Upper lobe of left lung (tissue), 6 donors: ENCODE results near the gene TPRN. TPM values are rescaled to one million over a fixed set of nuclear protein-coding genes. Genes with fewer than 3 reads are reported as not detected.

Source experiments
- ATAC-seq, 2 donors: fragments of 200-7000 bp; cut with Tn5 transposase; one replicate each; pipeline ENCODE4 v1.9.1; 2022; ENCODE audit warnings: mild to moderate bottlenecking in 2 of 2, moderate library complexity in 2 of 2; ENCODE audit not compliant: low FRiP score in 2 of 2
- DNase-seq, 2 donors: peaks; one replicate each; pipeline ENCODE4 v3.0.0-alpha.2; 2019 to 2020
- H3K27ac ChIP-seq, 4 donors: fragments of 200-600 bp; sonication (generic); one replicate each; pipeline ENCODE4 v1.5.1; 2016 to 2019
- H3K27me3 ChIP-seq, 4 donors: fragments of 200-600 bp; sonication (generic); one replicate each; pipeline ENCODE4 v1.5.1; 2017 to 2019
- H3K36me3 ChIP-seq, 4 donors: fragments of 200-600 bp; sonication (generic); one replicate each; pipeline ENCODE4 v1.5.1; 2016 to 2019
- H3K4me1 ChIP-seq, 4 donors: fragments of 200-600 bp; sonication (generic); one replicate each; pipeline ENCODE4 v1.5.1; 2018 to 2019
- H3K4me3 ChIP-seq, 4 donors: fragments of 200-600 bp; sonication (generic); one replicate each; pipeline ENCODE4 v1.5.1; 2017 to 2019; ENCODE audit warnings: mild to moderate bottlenecking in 2 of 4, moderate library complexity in 1 of 4
- H3K9me3 ChIP-seq, 4 donors: fragments of 200-600 bp; sonication (generic); one replicate each; pipeline ENCODE4 v1.5.1; 2018 to 2019
- EP300 ChIP-seq, 4 donors: sonication (generic); formaldehyde crosslinking; IDR thresholded peaks; one replicate each; pipeline ENCODE4 v1.5.1; 2017; ENCODE audit warnings: antibody characterized with exemption in 4 of 4, control low read depth in 2 of 4
- POLR2A ChIP-seq, 4 donors: fragments of 450-650 bp; IDR thresholded peaks; one replicate each; pipeline ENCODE4 v1.5.1; 2016 to 2017; ENCODE audit warnings: antibody characterized with exemption in 4 of 4, mild to moderate bottlenecking in 2 of 4
- POLR2AphosphoS5 ChIP-seq, 2 donors: sonication (generic); formaldehyde crosslinking; IDR thresholded peaks; one replicate each; pipeline ENCODE4 v1.5.1; 2017; ENCODE audit warnings: antibody characterized with exemption in 2 of 2
- WGBS, 2 donors: methylation state at CpG; one replicate each; pipeline ENCODE4 v1.1.5; 2017 to 2018; 5-methylcytosine and 5-hydroxymethylcytosine counted together
- total RNA-seq, 6 donors: library from RNA; depleted of rRNA in 4 of 6; stranded (reverse); fragments of >200 nt in 4 of 6; gene quantifications; one replicate each; pipeline versions ENCODE4 v1.1.0 to v1.2.1, GENCODE V29; 2016 to 2021
- TF ChIP-seq, protein P1 (sequence below), 6 experiments: fragments of 450-650 bp in 4 of 6; fragments of 200-600 bp in 2 of 6; sonication (generic) in 2 of 6; IDR thresholded peaks; one replicate each; pipeline ENCODE4 v1.5.1; 2016 to 2019; ENCODE audit warnings: antibody characterized with exemption in 6 of 6
- donor health status: DM: no; HTN: no; CAD: no; lungs with moderate emphysema.
- donor health status: DM: no; HTN: yes; CAD: no; lungs with severe emphysema.

The TPRN gene
- total RNA-seq, 6 donors from 2014 or later: 18.9 to 33.1 (median 27.1) TPM

DNA sequence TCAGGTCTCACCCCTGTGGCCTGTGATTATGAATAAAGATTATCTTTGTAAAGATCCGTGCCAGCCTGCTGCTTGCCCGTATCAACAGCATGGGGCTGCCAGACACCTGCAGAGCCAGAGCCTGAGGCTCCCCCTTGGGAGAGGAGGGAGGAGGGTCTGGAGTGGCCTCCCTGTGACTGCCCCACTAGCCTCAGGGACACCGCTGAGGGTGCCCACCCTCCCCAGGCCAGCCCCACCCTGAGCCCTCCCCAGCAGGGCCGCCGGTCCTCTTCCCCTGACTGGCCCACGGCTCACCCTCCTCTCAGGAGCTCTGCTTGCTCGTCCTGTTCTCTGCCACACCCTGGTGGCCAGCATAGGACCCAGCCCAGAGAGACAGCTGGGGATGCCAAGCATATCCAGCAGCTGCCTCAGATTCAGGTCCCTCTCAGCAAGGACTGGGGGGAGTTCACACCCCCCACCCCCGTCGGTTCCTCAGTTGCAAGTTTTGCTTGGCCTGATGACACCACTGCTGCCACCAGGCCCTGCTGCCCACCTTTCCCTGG lies 10.2 kb downstream of the TPRN start:
- TF ChIP-seq POLR2AphosphoS5 (IDR thresholded peaks at IDR 0.05): no peak
- TF ChIP-seq EP300 (IDR thresholded peaks at IDR 0.05): no peak
- TF ChIP-seq, protein P1, sequence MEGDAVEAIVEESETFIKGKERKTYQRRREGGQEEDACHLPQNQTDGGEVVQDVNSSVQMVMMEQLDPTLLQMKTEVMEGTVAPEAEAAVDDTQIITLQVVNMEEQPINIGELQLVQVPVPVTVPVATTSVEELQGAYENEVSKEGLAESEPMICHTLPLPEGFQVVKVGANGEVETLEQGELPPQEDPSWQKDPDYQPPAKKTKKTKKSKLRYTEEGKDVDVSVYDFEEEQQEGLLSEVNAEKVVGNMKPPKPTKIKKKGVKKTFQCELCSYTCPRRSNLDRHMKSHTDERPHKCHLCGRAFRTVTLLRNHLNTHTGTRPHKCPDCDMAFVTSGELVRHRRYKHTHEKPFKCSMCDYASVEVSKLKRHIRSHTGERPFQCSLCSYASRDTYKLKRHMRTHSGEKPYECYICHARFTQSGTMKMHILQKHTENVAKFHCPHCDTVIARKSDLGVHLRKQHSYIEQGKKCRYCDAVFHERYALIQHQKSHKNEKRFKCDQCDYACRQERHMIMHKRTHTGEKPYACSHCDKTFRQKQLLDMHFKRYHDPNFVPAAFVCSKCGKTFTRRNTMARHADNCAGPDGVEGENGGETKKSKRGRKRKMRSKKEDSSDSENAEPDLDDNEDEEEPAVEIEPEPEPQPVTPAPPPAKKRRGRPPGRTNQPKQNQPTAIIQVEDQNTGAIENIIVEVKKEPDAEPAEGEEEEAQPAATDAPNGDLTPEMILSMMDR (IDR thresholded peaks at IDR 0.05): no peak
- no peak for TF ChIP-seq POLR2A (IDR thresholded peaks at IDR 0.05)
- Histone ChIP-seq H3K36me3 (peaks cover 7 to 50% (median 28%) of the 10 kb centered on the region in 4 donors), H3K9me3 (no peaks in the 10 kb centered on the region), H3K4me3 (no peak overlapping the region), H3K27ac (peak overlapping the region; percentile 90 to 96 (median 94)), H3K27me3 (no peaks in the 10 kb centered on the region), H3K4me1 (peaks cover 35 to 59% (median 50%) of the 10 kb centered on the region in 4 donors)
- DNase-seq: peak in 1 of 2 donors; percentile 47
- WGBS, 2 donors: 76 to 97% methylated on average over 5 to 6 of the region's 9 CpGs
- no peak for ATAC-seq

DNA sequence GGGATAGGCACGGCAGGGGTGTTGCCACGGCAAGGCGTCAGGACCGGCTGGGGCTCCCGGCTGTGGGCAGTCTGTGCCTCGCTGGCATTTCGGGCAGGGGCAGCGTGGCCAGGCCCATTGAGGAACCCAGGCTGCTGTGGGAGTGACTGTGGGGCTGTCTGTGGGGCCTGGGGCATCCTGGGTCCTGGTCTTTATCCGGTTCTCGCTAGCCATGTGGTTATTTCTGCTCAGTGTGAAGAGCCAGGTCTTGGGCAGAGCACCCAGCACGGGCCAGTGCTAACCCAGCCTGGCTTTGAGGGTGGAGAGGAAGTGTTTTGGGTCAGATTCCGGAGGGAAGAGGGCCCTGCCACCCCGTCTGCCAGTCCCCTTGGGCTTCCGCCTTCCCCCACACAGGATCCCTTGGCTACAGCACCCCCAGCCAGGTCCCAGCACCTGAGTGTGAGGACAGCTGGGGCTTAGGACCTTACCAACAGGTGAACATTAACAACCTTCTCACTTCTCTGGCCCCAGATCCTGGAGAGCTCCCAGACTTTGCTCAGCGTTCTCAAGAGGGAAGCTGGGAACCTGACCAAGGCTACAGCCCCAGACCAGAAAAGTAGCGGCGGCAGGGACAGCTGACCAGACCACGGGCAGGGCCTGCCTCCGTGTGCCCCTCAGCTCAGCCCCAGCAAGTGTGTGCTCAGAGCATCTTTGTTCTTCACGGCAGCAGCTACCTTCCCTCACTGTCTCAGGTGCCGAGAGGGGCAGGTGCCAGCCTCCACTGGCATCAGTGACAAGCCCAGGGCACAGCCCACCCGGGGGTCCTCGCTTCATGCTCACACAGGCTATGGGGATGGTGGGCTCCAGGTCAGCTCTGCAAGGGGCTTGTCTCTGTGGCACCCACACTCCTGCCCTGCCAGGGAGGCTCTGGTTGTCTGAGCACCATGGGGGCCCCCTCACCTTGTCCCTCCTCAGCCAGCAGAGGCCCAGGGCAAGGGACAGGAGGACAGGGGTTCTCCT lies 10.9 kb downstream of the TPRN start:
- Histone ChIP-seq H3K36me3 (peaks cover 7 to 58% (median 35%) of the 10 kb centered on the region in 4 donors), H3K27ac (peak overlapping the region; percentile 90 to 96 (median 94))
- ATAC-seq: peak in 1 of 2 donors; percentile 59

DNA sequence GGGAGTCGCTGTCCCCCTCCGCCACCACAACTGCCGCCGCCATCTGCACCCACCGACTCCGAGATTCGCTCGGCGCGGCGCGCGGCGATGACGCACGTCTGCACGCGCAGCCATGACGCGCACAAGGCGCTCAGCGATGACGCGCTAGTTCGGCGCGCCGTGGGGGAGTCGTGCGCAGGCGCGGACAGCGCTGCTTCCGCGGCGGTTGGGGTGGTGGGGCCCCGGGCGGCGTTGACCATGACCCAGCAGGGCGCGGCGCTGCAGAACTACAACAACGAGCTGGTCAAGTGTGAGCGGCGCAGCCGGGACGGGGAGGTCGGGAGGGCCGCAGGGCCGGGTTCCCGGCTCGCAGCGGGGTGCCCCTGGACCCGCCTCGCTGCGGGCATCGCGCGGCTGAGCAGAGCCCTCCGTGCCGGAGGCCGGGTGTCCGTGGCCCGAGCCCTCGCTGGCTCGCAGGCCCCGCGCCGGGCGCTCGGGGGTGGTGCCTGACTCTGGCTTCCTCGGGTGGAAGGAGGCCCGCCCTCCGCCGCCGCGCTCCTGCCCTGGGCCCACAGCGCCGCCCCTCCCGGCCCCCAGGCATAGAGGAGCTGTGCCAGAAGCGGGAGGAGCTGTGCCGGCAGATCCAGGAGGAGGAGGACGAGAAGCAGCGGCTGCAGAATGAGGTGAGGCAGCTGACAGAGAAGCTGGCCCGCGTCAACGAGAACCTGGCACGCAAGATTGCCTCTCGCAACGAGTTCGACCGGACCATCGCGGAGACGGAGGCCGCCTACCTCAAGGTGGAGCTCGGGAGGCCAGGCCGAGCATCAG lies 11.8 kb downstream of the TPRN start, which contains the start of the genes ANAPC2 and SSNA1:
TSS of gene ANAPC2 (minus strand) at position 71 of the 807 bp plus-strand sequence. CDS start at position 43, 28 bp downstream.
TSS of gene SSNA1 (plus strand) at position 187 of the 807 bp plus-strand sequence. CDS start at position 238, 51 bp downstream.
- H3K4me3 ChIP-seq: peak within 1 kb of the TSS; percentile 76 to 100 (median 86)
- H3K27me3 ChIP-seq: no peaks in the 10 kb centered on the region
- DNase-seq (peak; percentile 94 to 100), ATAC-seq (peak; percentile 89 to 95)
- H3K9me3 ChIP-seq: no peaks in the 10 kb centered on the region
- 0 to 1% methylated on average over 7 to 78 of the region's 98 CpGs for WGBS, 2 donors
- TF ChIP-seq, protein P1 (IDR thresholded peaks at IDR 0.05): peak in 5 of 6 experiments; percentile 34 to 82 (median 40)
- TF ChIP-seq POLR2AphosphoS5 (IDR thresholded peaks at IDR 0.05) (peak; percentile 99), POLR2A (IDR thresholded peaks at IDR 0.05) (peak in 3 of 4 donors; percentile 83 to 96 (median 90)), EP300 (IDR thresholded peaks at IDR 0.05) (peak in 1 of 4 donors; percentile 92)
- H3K36me3 ChIP-seq: peaks cover 9 to 67% (median 44%) of the 10 kb centered on the region in 4 donors
- H3K4me1 ChIP-seq: peaks cover 35 to 51% (median 37%) of the 10 kb centered on the region in 4 donors
- peak within 1 kb of the TSS; percentile 90 to 96 (median 94) for H3K27ac ChIP-seq

More for the DNA sequence above, 10.9 kb downstream of the TPRN start:
- H3K4me3 ChIP-seq: peak overlapping the region; percentile 75 to 100 (median 86)
- no peaks in the 10 kb centered on the region for H3K9me3 ChIP-seq
- TF ChIP-seq EP300 (IDR thresholded peaks at IDR 0.05): no peak
- TF ChIP-seq POLR2AphosphoS5 (IDR thresholded peaks at IDR 0.05): no peak
- TF ChIP-seq, protein P1 (IDR thresholded peaks at IDR 0.05): no peak
- no peak for TF ChIP-seq POLR2A (IDR thresholded peaks at IDR 0.05)
- peaks cover 35 to 55% (median 42%) of the 10 kb centered on the region in 4 donors for H3K4me1 ChIP-seq
- WGBS, 2 donors: 30 to 36% methylated on average over 7 to 21 of the region's 23 CpGs
- no peaks in the 10 kb centered on the region for H3K27me3 ChIP-seq
- DNase-seq: peak in 1 of 2 donors; percentile 44

DNA sequence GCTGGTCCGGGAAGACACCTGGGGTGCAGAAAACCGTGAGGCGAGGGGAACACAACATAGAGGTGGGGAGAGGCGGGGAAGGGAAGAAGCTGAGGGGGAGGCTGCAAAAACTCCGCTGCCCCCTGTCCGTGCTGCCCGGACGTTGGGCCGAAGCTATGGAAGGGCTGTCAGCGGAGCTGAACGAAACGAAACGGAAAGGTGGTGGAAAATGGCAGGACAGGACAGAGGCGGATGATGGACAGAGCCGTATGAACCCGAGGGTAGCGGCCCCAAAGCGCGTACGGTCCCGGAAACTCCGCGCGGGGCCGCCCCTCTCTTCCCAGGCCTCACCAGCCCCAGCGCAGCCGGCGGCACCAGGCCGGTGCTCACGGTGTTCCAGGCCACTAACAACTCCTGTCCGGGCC lies 12.5 kb downstream of the TPRN start:
- Histone ChIP-seq H3K4me3 (peak overlapping the region; percentile 76 to 100 (median 86)), H3K27ac (peak overlapping the region; percentile 90 to 96 (median 94)), H3K27me3 (no peaks in the 10 kb centered on the region), H3K36me3 (peaks cover 15 to 73% (median 50%) of the 10 kb centered on the region in 4 donors), H3K9me3 (no peaks in the 10 kb centered on the region), H3K4me1 (peaks cover 35 to 51% (median 37%) of the 10 kb centered on the region in 4 donors)
- ATAC-seq: peak in 1 of 2 donors; percentile 15
- no peak for TF ChIP-seq EP300 (IDR thresholded peaks at IDR 0.05)
- TF ChIP-seq, protein P1 (IDR thresholded peaks at IDR 0.05): no peak
- TF ChIP-seq POLR2A (IDR thresholded peaks at IDR 0.05): no peak
- TF ChIP-seq POLR2AphosphoS5 (IDR thresholded peaks at IDR 0.05): no peak
- DNase-seq: no peak
- 0 to 1% methylated on average over 11 to 31 of the region's 31 CpGs for WGBS, 2 donors
